ENCODE measurements around the gene PRR23E.

GRCh38 chr3:127226457-127226856 is 33.5 kb downstream of the PRR23E start:
- TF ChIP-seq, protein P1, sequence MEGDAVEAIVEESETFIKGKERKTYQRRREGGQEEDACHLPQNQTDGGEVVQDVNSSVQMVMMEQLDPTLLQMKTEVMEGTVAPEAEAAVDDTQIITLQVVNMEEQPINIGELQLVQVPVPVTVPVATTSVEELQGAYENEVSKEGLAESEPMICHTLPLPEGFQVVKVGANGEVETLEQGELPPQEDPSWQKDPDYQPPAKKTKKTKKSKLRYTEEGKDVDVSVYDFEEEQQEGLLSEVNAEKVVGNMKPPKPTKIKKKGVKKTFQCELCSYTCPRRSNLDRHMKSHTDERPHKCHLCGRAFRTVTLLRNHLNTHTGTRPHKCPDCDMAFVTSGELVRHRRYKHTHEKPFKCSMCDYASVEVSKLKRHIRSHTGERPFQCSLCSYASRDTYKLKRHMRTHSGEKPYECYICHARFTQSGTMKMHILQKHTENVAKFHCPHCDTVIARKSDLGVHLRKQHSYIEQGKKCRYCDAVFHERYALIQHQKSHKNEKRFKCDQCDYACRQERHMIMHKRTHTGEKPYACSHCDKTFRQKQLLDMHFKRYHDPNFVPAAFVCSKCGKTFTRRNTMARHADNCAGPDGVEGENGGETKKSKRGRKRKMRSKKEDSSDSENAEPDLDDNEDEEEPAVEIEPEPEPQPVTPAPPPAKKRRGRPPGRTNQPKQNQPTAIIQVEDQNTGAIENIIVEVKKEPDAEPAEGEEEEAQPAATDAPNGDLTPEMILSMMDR (IDR thresholded peaks at IDR 0.05) = no peak
- no peak for TF ChIP-seq POLR2A (IDR thresholded peaks at IDR 0.05)
